ENCODE data around the gene SLAMF6. TPM values are rescaled to one million over a fixed set of nuclear protein-coding genes. Genes with fewer than 3 reads are reported as not detected.

SLAMF6 gene
- total RNA-seq, 2 experiments from 2014 or later: 28.8 to 31.0 TPM

DNA sequence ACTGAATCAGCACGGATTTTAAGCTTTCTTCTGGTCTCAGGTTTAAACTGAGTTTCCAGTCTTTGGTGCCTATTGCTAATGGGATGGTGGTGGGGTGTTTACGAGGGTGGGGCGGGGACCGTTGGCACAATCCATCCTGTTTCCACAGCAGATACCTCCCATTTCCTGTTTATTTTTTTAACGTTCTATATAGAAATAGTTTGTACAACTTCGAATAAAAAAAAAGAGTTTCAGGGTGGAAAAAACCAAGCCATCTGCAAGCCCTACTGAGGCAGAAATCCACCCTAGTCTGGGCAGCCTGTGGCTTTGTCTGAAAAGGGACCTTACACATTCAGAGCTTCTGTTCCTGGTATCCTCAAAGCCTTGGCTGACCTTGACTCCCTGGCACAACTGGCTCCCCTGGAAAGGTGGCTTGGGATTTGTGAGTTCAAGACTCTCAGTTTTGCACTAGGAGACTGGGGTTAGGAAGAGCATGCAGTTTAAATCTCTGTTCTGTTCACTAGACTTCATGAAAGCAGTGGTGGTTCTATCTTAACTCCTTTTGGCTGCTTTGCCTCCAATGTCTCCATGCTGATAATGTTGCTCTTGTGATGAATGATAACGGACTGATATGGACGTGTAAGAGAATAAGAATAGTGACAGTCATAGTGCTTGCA lies 76.0 kb downstream of the SLAMF6 start:
- Mint-ChIP-seq H3K27me3 (no peaks in the 10 kb centered on the region), H3K9me3 (ENCODE audit: low read depth) (peaks cover 2% of the 10 kb centered on the region), H3K36me3 (peaks cover 8% of the 10 kb centered on the region), H3K4me1 (peaks cover 45% of the 10 kb centered on the region), H3K4me3 (no peak overlapping the region), H3K27ac (peak overlapping the region; percentile 61)
- ATAC-seq (no peak), DNase-seq (no peak)
- CTCF ChIA-PET: interaction anchor here (0.9 to 1.6 kb wide), 2 partner anchors 19 to 27 kb away, joined by 3 read pairs; no protein-coding TSS in a partner anchor

DNA sequence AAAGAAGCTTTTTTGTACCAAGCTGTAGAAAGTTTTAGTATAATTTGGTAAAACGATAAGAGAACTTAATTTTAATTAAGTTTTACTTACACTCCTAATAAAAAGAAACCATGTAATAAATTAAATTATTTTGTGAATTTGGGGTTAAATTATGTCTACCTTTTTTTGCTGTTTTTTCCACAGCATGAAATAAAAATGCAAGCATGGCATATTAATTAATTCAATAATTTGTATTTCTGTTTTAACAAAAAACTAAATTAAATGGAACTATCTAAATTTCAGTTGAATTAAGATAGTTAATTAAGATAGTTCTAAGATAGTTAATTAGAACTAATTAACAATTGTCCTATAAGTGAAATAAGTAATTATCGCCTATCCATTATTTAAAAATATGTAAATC lies 83.3 kb downstream of the SLAMF6 start:
- H3K4me1 Mint-ChIP-seq: peaks cover 33% of the 10 kb centered on the region
- no peak overlapping the region for H3K4me3 Mint-ChIP-seq
- CTCF ChIA-PET: interaction anchor here (0.7 to 1.8 kb wide), 2 partner anchors 177 to 243 kb away, joined by 3 read pairs; no protein-coding TSS in a partner anchor
- no peaks in the 10 kb centered on the region for H3K27me3 Mint-ChIP-seq
- no peak for DNase-seq
- H3K27ac Mint-ChIP-seq: no peak overlapping the region
- peaks cover 5% of the 10 kb centered on the region for H3K9me3 Mint-ChIP-seq (ENCODE audit: low read depth)
- peaks cover 8% of the 10 kb centered on the region for H3K36me3 Mint-ChIP-seq
- ATAC-seq: no peak

DNA sequence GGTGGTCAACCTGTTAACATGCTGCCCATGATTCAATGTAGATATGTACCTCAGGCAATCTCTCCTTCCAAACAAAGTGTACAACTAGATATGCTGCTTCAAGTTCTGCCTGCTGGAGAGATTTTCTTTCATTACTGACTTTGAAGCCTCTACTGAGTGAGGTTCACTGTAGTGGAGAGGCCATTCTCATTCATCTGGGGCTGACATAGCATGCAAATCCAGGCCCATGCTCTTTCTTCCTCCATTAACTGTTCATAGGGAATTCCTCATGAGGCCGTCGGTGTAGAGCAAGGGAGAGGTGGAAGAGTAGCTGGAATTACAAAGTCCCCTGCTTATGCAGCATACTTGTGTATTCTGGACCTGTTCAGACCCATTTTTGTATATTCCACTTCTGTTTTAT lies 84.1 kb downstream of the SLAMF6 start:
- CTCF ChIA-PET: no interaction called here
- Mint-ChIP-seq H3K4me1 (peaks cover 30% of the 10 kb centered on the region), H3K27ac (peak overlapping the region; percentile 93), H3K27me3 (no peaks in the 10 kb centered on the region), H3K9me3 (ENCODE audit: low read depth) (peaks cover 9% of the 10 kb centered on the region), H3K4me3 (no peak overlapping the region), H3K36me3 (peaks cover 13% of the 10 kb centered on the region)
- no peak for ATAC-seq
- DNase-seq: no peak

DNA sequence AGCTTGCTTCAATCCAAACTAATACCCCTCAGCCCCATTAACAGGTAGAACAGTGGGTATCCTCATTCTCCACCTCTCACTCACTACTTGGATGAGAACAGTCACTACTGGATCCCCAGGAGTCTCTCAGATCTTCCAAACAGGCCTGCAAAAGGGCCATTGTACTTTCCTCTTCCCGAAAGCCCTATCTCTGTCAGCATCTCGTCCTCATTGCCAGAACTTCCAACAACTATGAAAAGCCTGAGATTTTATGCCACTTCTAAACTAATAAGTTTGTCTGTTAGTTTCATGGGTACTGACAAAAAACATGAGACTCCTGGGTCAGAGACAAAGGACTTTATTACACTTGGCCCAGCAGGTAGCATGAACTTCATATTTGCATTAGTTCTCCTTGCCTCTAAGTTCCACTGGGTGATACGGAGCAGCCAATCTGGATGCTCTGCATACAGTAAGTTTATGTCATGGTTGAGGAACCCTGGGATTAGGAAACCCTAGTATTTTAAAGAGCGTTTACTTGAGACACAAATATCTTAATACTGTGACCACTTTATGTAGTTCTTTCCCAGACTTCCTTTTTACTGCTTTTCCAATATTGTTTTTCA lies 84.6 kb downstream of the SLAMF6 start:
- CTCF ChIA-PET: interaction anchor here (1.7 kb wide), 1 partner anchor 140 kb away, joined by 5 read pairs; no protein-coding TSS in a partner anchor
- DNase-seq (no peak), ATAC-seq (no peak)
- Mint-ChIP-seq H3K27me3 (no peaks in the 10 kb centered on the region), H3K4me3 (peak overlapping the region; percentile 65), H3K36me3 (peaks cover 13% of the 10 kb centered on the region), H3K27ac (peak overlapping the region; percentile 93), H3K9me3 (ENCODE audit: low read depth) (peaks cover 9% of the 10 kb centered on the region), H3K4me1 (peaks cover 27% of the 10 kb centered on the region)

DNA sequence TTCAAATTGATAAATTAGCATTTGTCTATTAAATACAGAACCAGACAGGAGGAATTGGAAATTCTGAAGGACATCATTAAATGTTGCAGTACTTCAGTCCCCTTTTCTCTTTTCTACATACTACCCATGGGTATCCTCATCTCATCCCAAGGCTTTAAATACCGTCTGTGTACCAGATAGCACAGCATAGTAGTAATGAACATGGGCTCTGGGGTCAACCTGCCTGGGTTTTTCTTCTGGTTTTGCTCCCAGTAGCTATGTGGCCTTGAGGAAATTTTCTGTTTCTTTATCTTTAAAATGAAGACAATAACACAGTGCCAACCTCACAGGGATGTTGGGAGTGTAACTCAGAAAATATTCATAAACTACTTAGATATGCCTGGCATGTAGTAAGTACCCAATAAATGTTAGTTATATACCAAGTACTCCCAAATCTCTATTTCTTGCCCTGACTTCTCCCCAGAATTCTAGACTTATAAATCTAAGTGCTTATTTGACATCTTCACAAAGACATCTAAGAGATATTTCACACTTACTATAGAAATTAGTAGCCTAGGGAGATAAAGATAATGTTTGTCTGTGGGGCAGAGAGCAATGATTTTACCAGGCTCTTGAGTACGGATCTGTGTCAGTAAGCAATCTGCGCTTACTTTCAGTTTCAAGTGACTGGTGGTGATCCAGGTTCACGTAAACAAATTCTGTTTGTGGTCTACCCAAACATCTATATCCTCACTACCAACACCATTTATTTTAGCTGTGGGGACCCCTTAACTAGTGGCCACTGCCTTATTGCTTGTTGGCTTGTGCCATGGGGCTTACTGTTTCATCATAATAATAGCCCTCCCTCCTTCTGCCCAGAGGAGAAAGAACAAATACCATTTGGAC lies 85.4 kb downstream of the SLAMF6 start:
- Mint-ChIP-seq H3K36me3 (peaks cover 14% of the 10 kb centered on the region), H3K4me1 (peaks cover 30% of the 10 kb centered on the region), H3K27me3 (no peaks in the 10 kb centered on the region), H3K4me3 (peak overlapping the region; percentile 65), H3K9me3 (ENCODE audit: low read depth) (peaks cover 9% of the 10 kb centered on the region), H3K27ac (peak overlapping the region; percentile 93)
- ATAC-seq (peak; percentile 97), DNase-seq (peak; percentile 68)
- CTCF ChIA-PET: interaction anchor here (1.1 to 1.7 kb wide), 2 partner anchors 140 to 238 kb away, joined by 3 to 5 read pairs; no protein-coding TSS in a partner anchor

DNA sequence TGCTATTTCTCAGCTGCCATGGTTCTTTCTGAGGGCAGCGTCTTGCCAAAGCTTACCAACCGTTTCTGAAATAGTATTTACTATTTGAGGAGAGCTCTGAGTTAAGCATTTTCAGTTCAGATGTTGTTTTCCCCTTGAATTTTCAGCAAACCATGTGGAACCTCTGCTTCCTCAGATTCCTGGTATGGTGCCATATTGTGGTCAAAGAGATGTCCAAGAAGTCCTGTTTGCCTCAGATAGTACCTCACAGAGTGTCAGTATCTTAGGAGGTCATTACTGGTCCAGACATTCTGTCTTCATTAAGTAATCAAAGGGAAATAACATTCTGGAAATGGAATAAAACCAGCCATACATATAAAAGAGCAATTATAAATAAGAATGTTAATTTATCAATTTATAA lies 86.1 kb downstream of the SLAMF6 start:
- DNase-seq (no peak), ATAC-seq (no peak)
- Mint-ChIP-seq H3K4me3 (no peak overlapping the region), H3K36me3 (peaks cover 14% of the 10 kb centered on the region), H3K9me3 (ENCODE audit: low read depth) (peaks cover 9% of the 10 kb centered on the region), H3K4me1 (peaks cover 35% of the 10 kb centered on the region), H3K27ac (peak overlapping the region; percentile 56), H3K27me3 (no peaks in the 10 kb centered on the region)
- CTCF ChIA-PET: interaction anchor here (1.1 to 1.7 kb wide), 2 partner anchors 141 to 239 kb away, joined by 3 to 5 read pairs; no protein-coding TSS in a partner anchor

Other genes starting within 250 kb of the SLAMF6 start
- gene PEX19, start 238.1 kb downstream of the SLAMF6 start, total RNA-seq: 10 to 100 TPM; 49.4 to 54.4 TPM
- 100 to 1,000 TPM; 138 to 139 TPM for gene COPA, start 180.0 kb downstream of the SLAMF6 start, total RNA-seq
- gene NCSTN, start 179.9 kb downstream of the SLAMF6 start, total RNA-seq: 10 to 100 TPM; 59.8 to 61.8 TPM
- gene NHLH1, start 156.2 kb downstream of the SLAMF6 start, total RNA-seq: under 1 TPM; 0.35 to 0.44 TPM
- not detected for gene VANGL2, start 122.7 kb downstream of the SLAMF6 start, total RNA-seq
- gene CD84, start 56.2 kb upstream of the SLAMF6 start, total RNA-seq: 10 to 100 TPM; 29.9 to 34.6 TPM
- gene SLAMF1, start 123.8 kb upstream of the SLAMF6 start, total RNA-seq: 100 to 1,000 TPM in 1 of 2 experiments, 10 to 100 TPM in 1; 59.3 to 105 TPM
- gene CD48, start 188.6 kb upstream of the SLAMF6 start, total RNA-seq: 100 to 1,000 TPM; 304 to 332 TPM
- gene SLAMF7, start 216.0 kb upstream of the SLAMF6 start, total RNA-seq: 100 to 1,000 TPM; 107 to 126 TPM

All from activated CD8-positive, alpha-beta memory T cell treated with anti-CD3 and anti-CD28 coated beads, Interleukin-2, amount 10 ng/mL, durations not matched to agents 7 days and 5 days (primary cell).